Measurements from ENCODE around the gene DENND6B.
"Not testable (repeated sequence)": the region's sequence is repeated elsewhere in the genome, so short reads cannot be mapped to it uniquely, and the experiment has no call there.

DENND6B gene

GRCh38 chr22:50338042-50338573 is 11.3 kb upstream of the DENND6B start:
- no peak for DNase-seq

- DNase-seq, result no peak
Measured at GRCh38 chr22:50337262-50338041, 10.6 kb upstream of the DENND6B start.

GRCh38 chr22:50334433-50334832 is 7.6 kb upstream of the DENND6B start:
- not testable (repeated sequence) for DNase-seq

- no peak for DNase-seq
Measured at GRCh38 chr22:50329236-50329635, 2.4 kb upstream of the DENND6B start.

- no peak for DNase-seq
Measured at GRCh38 chr22:50327711-50328019, 853 bp upstream of the DENND6B start.

GRCh38 chr22:50326225-50326955 is 422 bp downstream of the DENND6B start:
- DNase-seq, result no peak

GRCh38 chr22:50325444-50326224 is 1.2 kb downstream of the DENND6B start:
- no peak for DNase-seq

- no peak for DNase-seq
Measured at GRCh38 chr22:50323900-50324299, 2.9 kb downstream of the DENND6B start.

GRCh38 chr22:50322382-50323104 is 4.3 kb downstream of the DENND6B start:
- DNase-seq, result not testable (repeated sequence)

- no peak for DNase-seq
Measured at GRCh38 chr22:50320671-50321325, 6.0 kb downstream of the DENND6B start.

- DNase-seq, result no peak
Measured at GRCh38 chr22:50320116-50320515, 6.7 kb downstream of the DENND6B start.

- no peak for DNase-seq
Measured at GRCh38 chr22:50319503-50319951, 7.3 kb downstream of the DENND6B start.

- DNase-seq, result no peak
Measured at GRCh38 chr22:50318698-50319411, 8.0 kb downstream of the DENND6B start.

- no peak for DNase-seq
Measured at GRCh38 chr22:50318356-50318697, 8.5 kb downstream of the DENND6B start.

GRCh38 chr22:50317674-50318073 is 9.1 kb downstream of the DENND6B start:
- no peak for DNase-seq

GRCh38 chr22:50317178-50317577 is 9.6 kb downstream of the DENND6B start:
- DNase-seq, result no peak

- no peak for DNase-seq
Measured at GRCh38 chr22:50316114-50317065, 10.4 kb downstream of the DENND6B start.

GRCh38 chr22:50315289-50316113 is 11.3 kb downstream of the DENND6B start:
- DNase-seq, result no peak
